Sigmoid colon (tissue), 7 donors: ENCODE results near the gene RUSF1. TPM values are rescaled to one million over a fixed set of nuclear protein-coding genes. Genes with fewer than 3 reads are reported as not detected.
A peak's percentile ranks its signal among the peaks of the same experiment; 100 is the strongest.

Experiments used
- DNase-seq: peaks from one replicate; pipeline ENCODE4 v3.0.0-alpha.2; 2019
- H3K27ac ChIP-seq, 4 donors: fragments of 200-600 bp; sonication (generic); one replicate each; pipeline ENCODE4 v1.5.1; 2016 to 2019; ENCODE audit warnings: mild to moderate bottlenecking in 1 of 4
- H3K27me3 ChIP-seq, 3 donors: fragments of 200-600 bp; sonication (generic); one replicate each; pipeline ENCODE4 v1.5.1; 2019; ENCODE audit warnings: mild to moderate bottlenecking in 1 of 3
- H3K36me3 ChIP-seq, 4 donors: fragments of 200-600 bp; sonication (generic); one replicate each; pipeline ENCODE4 v1.5.1; 2016 to 2019
- H3K4me1 ChIP-seq, 4 donors: fragments of 200-600 bp; sonication (generic); one replicate each; pipeline ENCODE4 v1.5.1; 2017 to 2019
- H3K4me3 ChIP-seq, 4 donors: fragments of 200-600 bp; sonication (generic); one replicate each; pipeline ENCODE4 v1.5.1; 2017 to 2019; ENCODE audit warnings: mild to moderate bottlenecking in 2 of 4, moderate library complexity in 1 of 4
- H3K9me3 ChIP-seq, 4 donors: fragments of 200-600 bp in 3 of 4; sonication (generic) in 3 of 4; one replicate each; pipeline versions ENCODE4 v1.5.1 to v1.6.1; 2013 to 2019
- CTCF ChIP-seq, 4 experiments: fragments of 450-650 bp in 3 of 4; fragments of 200-600 bp in 1 of 4; IDR thresholded peaks; one replicate each; pipeline ENCODE4 v1.5.1; 2016 to 2019; ENCODE audit warnings: antibody characterized with exemption in 4 of 4, mild to moderate bottlenecking in 3 of 4, moderate library complexity in 2 of 4
- EP300 ChIP-seq, 4 donors: sonication (generic); formaldehyde crosslinking; IDR thresholded peaks; one replicate each; pipeline ENCODE4 v1.6.1; 2017; ENCODE audit warnings: antibody characterized with exemption in 4 of 4
- POLR2A ChIP-seq, 2 donors: fragments of 450-650 bp; IDR thresholded peaks; one replicate each; pipeline ENCODE4 v1.6.1; 2016; ENCODE audit warnings: antibody characterized with exemption in 2 of 2, mild to moderate bottlenecking in 2 of 2, moderate library complexity in 2 of 2
- POLR2AphosphoS5 ChIP-seq, 4 donors: sonication (generic); formaldehyde crosslinking; IDR thresholded peaks; one replicate each; pipeline ENCODE4 v1.6.1; 2017; ENCODE audit warnings: antibody characterized with exemption in 4 of 4
- WGBS, 2 donors: extraction: QIAGEN DNeasy Blood & Tissue Kit; methylation state at CpG; one replicate each; pipeline ENCODE4 v1.1.7; 2013; 5-methylcytosine and 5-hydroxymethylcytosine counted together
- intact Hi-C: fragments of 100-400 bp; cut with DNase I; formaldehyde crosslinking; loops from one replicate; pipeline ENCODE4 v1.15.1; 2023
- polyA plus RNA-seq, 3 donors: library from polyadenylated mRNA; stranded (reverse); fragments of 200-250 nt; gene quantifications; one replicate each; pipeline ENCODE4 v1.2.3, GENCODE V29; 2013
- total RNA-seq, 4 donors: library from RNA; depleted of rRNA; stranded (reverse); fragments of >200 nt; gene quantifications; one replicate each; pipeline ENCODE4 v1.1.0, GENCODE V29; 2016
- donor health status: healthy with polysubstance abuse.
- donor health status: Bipolar disorder and iron deficiency.
- donor health status: healthy.

Gene RUSF1
- total and polyA plus RNA-seq, 7 donors = 7.9 to 67.0 (median 36.5) TPM

GRCh38 chr16:31498493-31498892, 9.7 kb downstream of the RUSF1 start:
- intact Hi-C loops = no loop called here
- WGBS, 2 donors = 97 to 98% methylated on average over 8 of the region's 8 CpGs
- Histone ChIP-seq H3K36me3 (peaks cover 30 to 75% (median 36%) of the 10 kb centered on the region in 4 donors), H3K4me1 (peaks cover 0 to 8% (median 3%) of the 10 kb centered on the region in 4 donors), H3K4me3 (no peak overlapping the region), H3K27ac (no peak overlapping the region), H3K9me3 (no peaks in the 10 kb centered on the region), H3K27me3 (no peaks in the 10 kb centered on the region)
- DNase-seq = no peak
- no peak for TF ChIP-seq EP300 (IDR thresholded peaks at IDR 0.05)
- TF ChIP-seq POLR2AphosphoS5 (IDR thresholded peaks at IDR 0.05) = no peak
- no peak for TF ChIP-seq POLR2A (IDR thresholded peaks at IDR 0.05)
- TF ChIP-seq CTCF (IDR thresholded peaks at IDR 0.05) = no peak

GRCh38 chr16:31496670-31497069, 11.5 kb downstream of the RUSF1 start:
- TF ChIP-seq POLR2A (IDR thresholded peaks at IDR 0.05) (no peak), EP300 (IDR thresholded peaks at IDR 0.05) (no peak), CTCF (IDR thresholded peaks at IDR 0.05) (no peak), POLR2AphosphoS5 (IDR thresholded peaks at IDR 0.05) (no peak)
- H3K27me3 ChIP-seq = no peaks in the 10 kb centered on the region
- intact Hi-C loops = no loop called here
- 88 to 93% methylated on average over 10 of the region's 10 CpGs for WGBS, 2 donors
- H3K36me3 ChIP-seq = peaks cover 48 to 93% (median 53%) of the 10 kb centered on the region in 4 donors
- H3K4me1 ChIP-seq = no peaks in the 10 kb centered on the region
- DNase-seq = no peak
- no peak overlapping the region for H3K27ac ChIP-seq
- no peaks in the 10 kb centered on the region for H3K9me3 ChIP-seq
- no peak overlapping the region for H3K4me3 ChIP-seq

- 96% methylated on average over 18 of the region's 18 CpGs for WGBS, 2 donors
- H3K9me3 ChIP-seq = no peaks in the 10 kb centered on the region
- intact Hi-C loops = no loop called here
- no peak overlapping the region for H3K4me3 ChIP-seq
- peaks cover 40 to 84% (median 48%) of the 10 kb centered on the region in 4 donors for H3K36me3 ChIP-seq
- TF ChIP-seq POLR2AphosphoS5 (IDR thresholded peaks at IDR 0.05) (no peak), POLR2A (IDR thresholded peaks at IDR 0.05) (no peak), EP300 (IDR thresholded peaks at IDR 0.05) (no peak), CTCF (IDR thresholded peaks at IDR 0.05) (no peak)
- H3K27ac ChIP-seq = no peak overlapping the region
- H3K27me3 ChIP-seq = peaks cover 0 to 3% (median under 1%) of the 10 kb centered on the region in 3 donors
- DNase-seq = peak; percentile 53
- H3K4me1 ChIP-seq = peaks cover 0 to 5% (median 3%) of the 10 kb centered on the region in 4 donors
Observed at GRCh38 chr16:31493506-31494125, 14.6 kb downstream of the RUSF1 start.

- peaks cover 33 to 67% (median 38%) of the 10 kb centered on the region in 4 donors for H3K36me3 ChIP-seq
Observed at GRCh38 chr16:31491778-31492418, 16.3 kb downstream of the RUSF1 start.

More at GRCh38 chr16:31491778-31492418, 16.3 kb downstream of the RUSF1 start:
- peak; percentile 28 for DNase-seq
- peaks cover 15 to 20% (median 17%) of the 10 kb centered on the region in 3 donors for H3K27me3 ChIP-seq
- no peak overlapping the region for H3K4me3 ChIP-seq
- intact Hi-C loops = no loop called here
- H3K4me1 ChIP-seq = peaks cover 0 to 22% (median 20%) of the 10 kb centered on the region in 4 donors
- TF ChIP-seq POLR2A (IDR thresholded peaks at IDR 0.05) (no peak), POLR2AphosphoS5 (IDR thresholded peaks at IDR 0.05) (no peak), CTCF (IDR thresholded peaks at IDR 0.05) (no peak), EP300 (IDR thresholded peaks at IDR 0.05) (no peak)
- 94 to 96% methylated on average over 8 of the region's 8 CpGs for WGBS, 2 donors
- peaks cover 0 to 3% (median 0%) of the 10 kb centered on the region in 4 donors for H3K9me3 ChIP-seq
- no peak overlapping the region for H3K27ac ChIP-seq
